T follicular helper cell (primary cell): Measurements from ENCODE around the gene SEC23IP.
"Not testable (repeated sequence)": the region's sequence is repeated elsewhere in the genome, so short reads cannot be mapped to it uniquely, and the experiment has no call there.

ENCODE experiments used
- DNase-seq: peaks from one replicate; pipeline ENCODE4 v3.0.0-alpha.2; 2020; ENCODE audit warnings: low read depth
- total RNA-seq, 2 experiments: gene quantifications; one replicate each; lab custom pipeline; 2026; lab: John Stamatoyannopoulos, UW

SEC23IP gene
- 68.1 to 89.8 reads per million in 2 experiments for total RNA-seq

DNA sequence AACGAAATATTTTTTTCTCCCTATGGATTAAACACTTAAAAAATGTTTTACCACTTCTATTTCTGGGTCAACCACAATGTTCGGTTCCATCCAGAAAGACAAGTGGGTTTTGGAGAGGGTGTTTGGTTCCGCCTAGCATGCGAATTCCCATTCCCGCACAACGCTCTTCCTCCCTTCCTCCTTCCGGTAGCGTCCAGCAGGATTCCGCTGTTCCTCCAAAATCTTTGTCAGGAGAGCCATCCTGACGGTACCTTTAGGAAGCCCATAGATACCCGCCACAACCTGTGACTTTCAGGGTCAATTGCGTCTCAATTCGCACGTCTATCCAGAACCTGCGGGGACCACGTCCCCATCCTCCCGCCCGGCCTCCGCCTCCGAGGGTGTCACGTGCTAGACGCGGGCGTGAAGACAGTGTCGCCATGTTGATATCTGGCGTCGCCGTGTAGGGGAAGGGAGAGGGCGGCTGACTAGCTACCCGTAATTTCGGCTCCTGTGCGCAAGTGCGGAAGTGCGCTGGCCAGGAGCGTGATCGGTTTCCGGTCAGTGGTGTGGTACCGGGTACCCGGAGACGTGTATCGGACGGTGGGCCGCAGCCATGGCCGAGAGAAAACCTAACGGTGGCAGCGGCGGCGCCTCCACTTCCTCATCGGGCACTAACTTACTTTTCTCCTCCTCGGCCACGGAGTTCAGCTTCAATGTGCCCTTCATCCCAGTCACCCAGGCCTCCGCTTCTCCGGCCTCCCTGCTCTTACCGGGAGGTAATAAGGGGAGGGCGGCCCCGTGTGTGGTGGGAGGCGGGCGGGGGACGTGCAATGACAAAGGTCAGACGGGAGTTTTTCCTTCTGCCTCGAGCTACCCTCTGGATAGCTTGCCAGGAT, at the start of gene SEC23IP:
Gene SEC23IP (plus strand): TSS at position 543 of the 878 bp plus-strand sequence. CDS start 53 bp downstream, at position 596.
- peak; percentile 86 for DNase-seq

DNA sequence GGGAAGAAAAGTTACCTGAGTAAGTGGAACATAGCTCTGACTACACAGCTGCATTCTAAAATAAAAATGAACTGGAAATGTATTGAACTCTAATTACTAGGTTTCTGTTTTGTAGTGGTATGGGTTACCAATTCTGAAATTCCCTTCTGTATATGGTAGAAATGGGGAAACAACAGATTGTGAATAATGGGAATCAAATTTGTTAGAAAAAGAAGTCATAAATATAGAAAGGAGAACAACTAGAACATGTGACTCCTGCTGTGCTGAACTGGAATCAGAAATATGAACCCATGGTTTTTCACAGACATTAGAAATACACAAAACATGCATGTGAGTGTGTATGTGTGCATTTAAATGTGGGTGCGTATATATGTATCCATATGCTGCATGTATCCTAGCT, 46.9 kb upstream of the SEC23IP start:
- DNase-seq, result no peak

DNA sequence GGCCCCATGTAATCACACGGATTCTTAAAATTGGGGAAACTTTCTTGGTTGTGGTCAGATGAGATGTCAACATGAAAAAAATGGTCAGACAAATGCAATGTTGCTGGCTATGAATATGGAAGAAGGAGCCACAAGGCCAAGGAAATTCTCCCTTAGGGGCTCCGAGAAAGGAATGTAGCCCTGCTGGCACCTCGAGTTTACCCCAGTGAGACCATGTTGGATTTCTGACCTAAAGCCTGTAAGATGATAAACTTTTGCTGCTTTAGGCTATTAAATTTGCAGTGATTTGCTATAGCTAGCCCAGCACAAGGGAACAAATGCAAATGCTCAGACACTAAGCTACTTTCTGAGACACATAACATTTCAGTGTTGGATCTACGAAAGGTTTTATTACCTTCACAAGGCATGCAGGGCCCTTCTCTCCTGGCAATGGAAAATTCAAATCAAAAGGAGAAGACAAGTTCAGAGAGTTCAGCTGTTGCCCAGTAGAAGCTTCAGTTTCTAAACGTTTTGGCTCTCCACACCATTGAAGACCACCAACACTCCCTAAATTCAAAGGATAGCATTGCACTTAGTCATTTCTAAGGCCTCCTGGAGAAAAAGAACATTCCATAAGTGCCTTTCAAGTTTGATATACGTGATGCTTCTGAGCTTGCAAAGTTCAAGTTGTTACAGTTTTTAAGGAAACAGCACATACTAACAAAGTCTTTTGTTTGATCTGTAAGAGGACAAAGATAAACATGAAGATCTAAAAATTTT, 43.3 kb upstream of the SEC23IP start:
- DNase-seq, result no peak

DNA sequence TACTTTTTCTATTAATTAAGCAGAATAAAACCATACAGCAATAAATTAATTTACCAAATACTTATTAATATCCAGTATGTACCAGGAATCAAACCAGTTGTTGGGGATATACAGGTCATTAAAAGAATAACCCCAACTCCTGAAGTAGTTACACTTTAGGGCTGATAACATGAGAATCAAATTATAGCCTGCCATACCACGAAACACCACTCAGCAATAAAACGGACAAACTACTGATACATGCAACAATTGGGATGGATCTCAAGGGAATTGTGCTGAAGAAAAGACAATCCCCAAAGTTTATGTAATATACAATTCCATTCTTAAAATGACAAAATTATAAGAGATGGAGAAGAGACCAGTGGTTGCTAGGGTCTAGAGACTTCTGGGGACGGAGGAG, 42.6 kb upstream of the SEC23IP start:
- DNase-seq, result no peak

DNA sequence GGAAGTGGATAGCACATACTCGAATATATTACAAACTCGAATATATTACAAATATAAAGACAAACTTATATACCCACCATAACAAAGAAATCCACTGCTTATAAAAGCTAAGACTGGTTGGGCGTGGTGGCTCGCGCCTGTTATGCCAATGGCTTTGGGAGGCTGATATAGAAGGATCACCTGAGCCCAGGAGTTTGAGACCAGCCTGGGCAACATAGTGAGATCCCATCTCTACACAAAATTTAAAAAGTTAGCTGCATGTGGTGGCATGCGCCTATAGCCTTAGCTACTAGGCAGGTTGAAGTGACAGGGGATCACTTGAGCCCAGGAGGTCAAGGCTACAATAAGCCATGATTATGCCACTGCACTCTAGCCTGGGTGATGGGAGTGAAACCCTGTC, 40.3 kb upstream of the SEC23IP start:
- DNase-seq, result no peak

DNA sequence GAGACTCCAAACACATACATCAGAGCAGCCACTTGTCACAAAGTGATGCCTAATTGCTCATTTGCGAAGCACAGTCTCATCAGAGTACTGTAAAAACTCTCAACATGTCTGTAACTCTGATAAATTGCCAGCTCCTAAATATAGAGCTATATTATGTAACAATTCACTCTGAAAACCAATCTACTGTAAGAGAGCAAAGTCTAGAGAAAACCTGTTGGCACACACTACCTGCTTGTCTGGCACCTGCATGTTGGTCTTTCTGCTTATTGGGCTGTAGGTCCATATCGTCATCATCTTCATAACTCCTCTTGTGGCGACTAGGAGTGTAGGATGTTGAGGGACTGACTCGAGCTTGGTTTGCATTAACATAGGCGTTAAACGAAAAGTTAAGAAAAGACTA, 39.7 kb upstream of the SEC23IP start:
- no peak for DNase-seq

DNA sequence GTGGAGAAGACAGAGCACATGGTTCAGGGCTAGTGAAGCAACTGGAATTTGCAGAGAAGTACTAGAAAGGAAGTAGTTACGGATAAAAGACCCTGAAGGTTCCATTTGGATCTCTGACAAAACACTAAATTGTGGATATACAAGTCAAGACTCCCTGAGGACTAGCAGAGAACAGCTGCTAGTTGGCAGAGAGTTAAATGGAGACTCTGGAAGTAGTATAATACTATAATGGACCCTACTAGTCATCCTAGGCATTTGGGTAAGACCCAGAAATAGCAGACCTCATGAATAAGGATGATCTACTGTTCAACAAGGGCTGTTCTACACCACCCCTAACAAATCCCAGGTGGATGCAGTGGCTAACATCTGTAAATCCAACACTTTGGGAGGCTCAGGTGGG, 39.0 kb upstream of the SEC23IP start:
- DNase-seq, result no peak

DNA sequence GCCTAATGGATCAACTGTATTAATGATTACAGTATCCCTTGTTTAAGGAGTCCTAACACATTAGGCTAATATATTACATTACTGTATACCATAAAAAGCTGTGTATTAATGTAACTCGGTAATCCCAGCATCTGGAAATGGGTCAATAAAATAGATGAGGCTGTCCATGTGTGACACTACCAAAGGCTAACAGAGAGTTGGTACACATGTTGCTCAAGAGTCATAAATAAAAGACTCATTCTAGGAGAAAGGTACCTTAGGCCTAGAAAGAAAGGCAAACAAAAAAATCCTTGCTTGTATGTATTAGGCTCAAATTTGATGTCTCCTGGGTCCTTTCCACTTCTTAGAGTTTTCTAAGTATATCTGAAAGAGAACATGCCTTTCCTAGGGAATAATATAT, 34.5 kb upstream of the SEC23IP start:
- no peak for DNase-seq

DNA sequence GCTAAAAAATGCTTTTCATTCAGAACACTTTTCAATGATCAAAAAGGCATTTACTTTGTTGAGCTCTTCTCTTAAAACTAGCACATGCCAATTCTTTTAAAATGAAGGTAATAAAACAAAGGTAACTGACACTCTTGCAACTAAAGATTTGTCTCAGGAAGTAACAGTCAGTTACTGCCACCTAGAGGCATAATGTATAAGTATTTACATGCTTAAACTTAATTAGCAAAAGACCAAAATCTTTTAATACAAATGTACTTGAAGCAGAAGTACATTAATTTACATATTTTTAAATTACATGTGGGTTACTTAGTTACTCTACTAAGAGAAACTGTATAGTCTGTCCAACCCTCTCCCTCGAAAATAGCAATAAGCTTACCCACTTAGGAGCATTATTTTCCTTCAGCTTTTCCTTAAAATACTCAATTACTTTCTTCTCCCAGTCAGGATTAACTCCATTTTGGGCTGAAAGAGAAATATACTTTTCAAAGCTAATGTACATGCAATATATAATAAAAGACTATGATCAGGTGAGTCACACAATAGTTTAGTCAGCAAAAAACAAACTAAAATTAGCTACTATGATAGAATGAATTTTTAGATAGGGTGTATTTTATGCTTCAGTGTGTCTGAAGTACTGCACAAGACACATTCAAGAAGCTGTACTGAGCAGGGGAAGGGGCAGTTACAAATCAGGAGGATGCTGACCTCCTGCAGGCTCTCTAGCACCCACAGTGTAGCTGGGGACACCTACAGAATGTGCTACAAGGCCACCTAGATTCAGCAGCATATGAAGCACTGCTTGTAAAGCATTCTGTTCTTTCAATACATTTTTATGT, 32.9 kb upstream of the SEC23IP start:
- no peak for DNase-seq

DNA sequence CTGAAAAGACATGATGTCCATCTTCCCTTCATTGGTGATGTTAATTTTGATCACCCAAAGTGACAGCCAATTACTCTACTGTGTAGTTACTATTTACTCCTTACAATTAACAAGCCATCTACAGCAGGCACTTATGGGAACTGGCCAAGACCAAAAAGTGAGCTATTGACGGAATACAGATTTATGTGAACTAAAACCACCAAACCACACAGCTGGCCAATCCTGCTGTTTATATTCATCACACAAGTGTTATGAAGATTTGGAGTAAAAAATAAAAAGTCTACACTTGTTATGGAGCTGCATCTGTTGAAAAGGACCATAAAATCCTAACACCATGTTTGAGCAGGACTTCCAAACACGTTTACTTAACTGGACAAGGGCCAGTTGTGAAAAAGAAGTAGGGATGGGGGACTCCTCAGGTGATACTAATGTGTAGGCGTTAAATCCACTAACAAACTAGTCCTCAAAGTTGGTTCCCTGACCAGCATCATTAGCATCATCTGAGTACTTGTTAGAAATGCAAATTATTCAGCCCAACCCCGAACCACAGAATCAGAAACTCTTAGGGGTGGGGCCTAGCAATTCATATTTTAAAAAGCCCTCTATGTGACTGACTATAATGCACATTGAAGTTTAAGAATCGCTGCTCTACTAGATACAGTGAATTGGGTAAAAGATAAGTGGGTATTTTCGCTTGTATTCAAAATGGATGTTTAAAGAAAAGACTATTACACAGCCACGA, 31.5 kb upstream of the SEC23IP start:
- DNase-seq, result no peak

DNA sequence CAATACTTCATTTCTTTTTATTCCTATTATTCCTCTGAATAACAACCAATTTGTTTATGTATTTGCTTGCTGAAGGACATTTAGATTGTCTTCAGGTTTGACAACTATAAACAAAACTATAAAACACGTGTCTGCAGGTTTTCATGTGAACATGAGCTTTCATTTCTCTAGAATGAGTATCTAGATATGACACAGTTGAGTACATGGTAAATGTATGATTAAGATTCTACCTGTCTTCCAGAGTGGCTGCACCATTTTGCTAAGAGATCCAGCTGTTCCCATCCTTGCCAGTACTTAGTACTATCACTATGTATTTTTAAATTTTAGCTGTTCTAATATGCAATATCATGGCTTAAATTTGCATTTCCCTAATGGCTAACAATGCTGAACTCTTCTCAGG, 30.0 kb upstream of the SEC23IP start:
- DNase-seq, result no peak

DNA sequence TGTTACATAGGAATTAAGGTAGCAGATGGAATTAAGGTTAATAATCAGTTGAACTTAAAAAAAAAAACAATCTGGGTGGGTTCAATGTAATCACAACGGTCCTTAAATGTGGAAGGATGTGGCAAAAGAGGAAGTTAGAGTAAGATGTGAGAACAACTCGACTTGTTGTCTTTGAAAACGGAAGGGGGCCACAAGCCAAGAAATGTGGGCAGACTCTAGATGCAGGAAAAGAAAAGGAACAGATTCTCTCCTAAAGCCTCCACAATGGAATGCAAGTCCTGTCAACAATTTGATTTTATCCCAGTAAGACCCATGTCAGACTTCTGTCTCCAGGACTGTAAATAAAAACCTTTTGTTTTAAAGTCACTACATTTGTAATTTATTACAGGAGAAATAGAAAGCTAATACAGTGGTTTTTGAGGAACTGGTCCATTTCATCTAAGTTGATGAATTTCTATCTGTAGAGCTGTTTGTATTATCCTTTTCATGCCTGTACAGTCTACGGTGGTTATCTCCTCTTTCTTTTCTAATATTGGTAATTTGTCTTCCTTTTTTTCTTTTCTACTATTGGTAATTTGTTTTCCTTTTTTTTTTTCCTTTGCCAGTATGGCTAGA, 28.5 kb upstream of the SEC23IP start:
- no peak for DNase-seq

DNA sequence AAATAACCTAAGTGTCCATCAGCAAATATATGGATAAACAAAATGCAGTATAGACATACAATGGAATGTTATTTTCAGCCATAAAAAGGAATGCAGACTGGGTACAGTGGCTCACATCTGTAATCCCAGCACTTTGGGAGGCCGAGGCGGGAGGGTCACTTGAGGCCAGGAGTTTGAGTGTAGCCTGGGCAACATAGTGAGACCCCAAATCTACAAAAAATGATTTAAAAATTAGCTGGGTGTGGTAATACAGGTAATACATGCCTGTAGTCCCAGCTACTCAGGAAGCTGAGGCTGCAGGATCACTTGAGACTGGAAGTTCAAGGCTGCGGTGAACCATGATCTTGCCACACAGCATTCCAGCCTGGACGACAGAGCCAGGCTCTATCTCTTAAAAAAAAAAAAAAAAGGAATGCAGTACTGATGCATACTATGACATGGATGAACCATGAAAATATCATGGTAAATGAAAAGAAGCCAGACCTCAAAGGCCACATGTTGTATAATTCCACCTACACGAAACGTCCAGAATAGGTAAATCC, 26.8 kb upstream of the SEC23IP start:
- no peak for DNase-seq

DNA sequence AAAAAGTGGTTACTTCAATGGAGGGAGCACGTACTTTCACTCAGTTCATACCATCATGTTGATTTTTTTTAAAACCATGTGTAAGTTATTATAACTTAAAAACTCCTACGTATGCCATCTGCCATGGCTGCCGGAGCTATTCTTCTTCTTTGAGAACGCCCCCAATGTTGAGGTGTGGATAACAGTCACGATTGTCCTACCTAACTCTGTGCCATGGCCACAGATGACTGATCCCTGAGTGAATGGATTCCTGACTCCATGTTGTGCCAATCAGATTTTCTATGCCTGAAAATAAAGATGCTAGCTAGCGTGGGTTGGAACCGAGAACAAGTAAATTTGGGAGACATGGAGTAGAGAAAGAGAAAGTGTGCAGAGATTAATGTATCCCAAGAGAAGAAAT, 25.2 kb upstream of the SEC23IP start:
- no peak for DNase-seq

DNA sequence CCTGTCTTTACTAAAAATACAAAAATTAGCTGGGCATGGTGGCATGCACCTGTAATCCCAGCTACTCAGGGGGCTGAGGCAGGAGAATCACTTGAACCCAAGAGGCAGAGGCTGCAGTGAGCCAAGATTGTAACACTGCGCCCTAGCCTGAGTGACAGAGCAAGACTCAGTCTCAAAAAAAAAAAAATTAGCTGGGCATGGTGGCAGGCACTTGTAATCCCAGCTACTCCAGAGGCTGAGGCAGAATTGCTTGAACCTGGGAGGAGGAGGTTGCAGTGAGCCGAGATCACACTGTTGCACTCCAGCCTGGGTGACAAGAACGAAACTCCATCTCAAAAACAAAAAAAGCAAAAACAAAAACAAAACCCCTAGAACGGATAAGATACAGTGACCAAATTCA, 23.1 kb upstream of the SEC23IP start:
- not testable (repeated sequence) for DNase-seq

DNA sequence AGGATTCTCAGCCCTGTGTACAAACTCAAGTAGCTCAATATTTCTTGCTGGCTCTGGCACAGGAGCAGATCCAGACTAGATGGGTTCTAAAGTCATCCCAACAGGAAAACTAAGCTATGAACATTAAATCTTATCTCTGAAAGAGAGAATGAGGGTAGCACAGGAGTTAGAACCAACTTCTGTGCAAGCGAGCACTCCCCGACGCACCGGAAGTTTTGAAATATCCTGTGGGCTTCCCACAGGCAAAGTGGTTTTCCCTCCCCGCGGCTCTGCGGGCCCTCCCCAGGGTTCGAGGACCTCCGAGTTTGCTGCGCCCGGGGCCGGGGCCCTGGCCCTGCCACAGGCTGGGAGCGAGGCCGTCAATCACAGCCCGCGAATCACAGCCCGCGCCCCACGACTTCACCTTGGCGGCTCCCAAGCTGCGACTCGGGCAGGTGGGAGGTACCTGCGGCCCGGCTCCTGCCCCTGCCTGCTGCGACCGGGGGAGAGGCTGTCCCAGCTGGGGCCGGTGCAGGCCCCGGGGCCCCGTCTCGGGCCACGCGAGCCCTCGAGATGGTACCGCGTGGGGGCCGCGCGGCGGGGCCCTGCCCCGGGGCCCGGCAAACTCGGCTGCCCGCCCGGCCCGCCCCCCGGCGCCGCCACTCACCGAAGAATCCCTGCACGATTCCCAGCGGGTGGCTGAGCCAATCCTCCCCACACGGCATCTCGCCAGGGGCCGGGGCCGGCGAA, 20.5 kb upstream of the SEC23IP start:
- peak; percentile 55 for DNase-seq

DNA sequence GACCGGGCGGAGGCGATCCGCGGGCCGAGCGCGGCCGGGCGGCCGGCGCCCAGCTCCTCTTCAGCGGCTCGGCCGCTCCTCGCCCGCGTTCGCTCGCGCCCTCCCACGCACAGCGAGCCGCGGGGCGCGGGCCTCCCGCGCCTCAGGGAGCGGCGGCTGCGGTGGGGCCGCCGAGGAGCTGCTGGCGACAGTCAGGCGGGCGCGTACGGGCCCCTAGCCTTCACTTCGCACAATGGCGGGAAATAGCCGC, 20.0 kb upstream of the SEC23IP start, which contains the start of gene MCMBP:
Gene MCMBP (minus strand): TSS at position 234 of the 250 bp plus-strand sequence. CDS start 259 bp downstream, outside the sequence.
- no peak for DNase-seq

DNA sequence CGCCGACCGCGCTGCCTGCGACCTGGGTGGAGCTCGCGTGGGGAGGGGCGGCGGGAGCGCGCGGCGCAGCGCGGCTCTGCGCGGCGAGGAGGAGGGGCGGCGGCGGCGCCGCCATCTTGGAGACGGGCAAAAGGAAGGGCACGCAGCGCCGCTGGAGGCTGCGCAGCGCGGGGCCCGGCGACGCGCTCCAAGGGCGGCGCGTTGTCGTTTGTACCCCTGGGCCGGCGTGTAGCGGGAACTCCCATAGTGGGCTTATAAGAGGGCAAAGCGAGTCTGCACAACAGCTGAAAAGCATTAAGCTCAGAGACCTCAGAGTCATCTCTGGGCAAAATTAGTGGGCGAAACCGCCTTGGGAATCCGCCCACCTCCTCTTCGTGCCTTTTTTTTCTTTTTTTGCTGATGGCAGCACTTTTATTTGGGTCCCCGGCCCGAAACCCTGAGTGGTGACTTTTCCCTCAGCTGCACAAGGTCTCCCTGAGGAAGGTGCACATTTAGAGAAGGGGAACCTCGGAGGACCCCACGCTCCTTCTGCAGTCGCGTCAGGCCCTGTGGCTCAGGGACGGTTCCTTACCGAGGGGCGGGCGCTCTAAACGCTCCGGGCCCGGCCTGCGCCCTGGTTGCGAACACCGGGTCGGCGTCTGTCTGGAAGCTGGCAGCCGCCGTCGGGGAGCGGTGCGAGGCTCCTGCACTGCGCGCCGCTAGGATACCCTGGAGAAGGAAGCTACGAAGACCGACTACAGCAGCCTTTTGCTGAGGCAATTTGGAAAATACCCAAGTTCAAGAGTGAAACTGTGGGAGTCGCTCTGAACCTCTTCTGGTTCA, 19.5 kb upstream of the SEC23IP start:
- peak; percentile 82 for DNase-seq

DNA sequence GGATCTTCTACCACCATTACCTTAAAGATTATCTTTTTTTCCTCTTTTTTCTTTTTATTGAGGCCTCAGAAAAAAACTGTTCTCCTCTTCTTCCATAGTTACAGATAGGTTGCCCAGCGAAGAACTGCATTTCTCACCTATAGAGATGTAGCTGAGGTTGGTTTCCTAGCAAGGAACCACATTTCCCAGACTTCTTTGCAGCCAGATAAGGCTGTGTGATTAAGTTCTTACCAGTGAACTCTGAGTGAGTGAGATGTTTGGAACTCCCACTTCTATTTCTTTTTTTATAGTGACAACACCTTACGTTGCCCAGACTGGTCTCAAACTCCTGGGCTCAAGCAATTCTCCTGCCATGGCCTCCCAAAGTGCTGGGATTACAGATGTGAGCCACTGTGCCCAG, 14.0 kb upstream of the SEC23IP start:
- no peak for DNase-seq
